ENCODE data around the gene LRRC25.

DNA sequence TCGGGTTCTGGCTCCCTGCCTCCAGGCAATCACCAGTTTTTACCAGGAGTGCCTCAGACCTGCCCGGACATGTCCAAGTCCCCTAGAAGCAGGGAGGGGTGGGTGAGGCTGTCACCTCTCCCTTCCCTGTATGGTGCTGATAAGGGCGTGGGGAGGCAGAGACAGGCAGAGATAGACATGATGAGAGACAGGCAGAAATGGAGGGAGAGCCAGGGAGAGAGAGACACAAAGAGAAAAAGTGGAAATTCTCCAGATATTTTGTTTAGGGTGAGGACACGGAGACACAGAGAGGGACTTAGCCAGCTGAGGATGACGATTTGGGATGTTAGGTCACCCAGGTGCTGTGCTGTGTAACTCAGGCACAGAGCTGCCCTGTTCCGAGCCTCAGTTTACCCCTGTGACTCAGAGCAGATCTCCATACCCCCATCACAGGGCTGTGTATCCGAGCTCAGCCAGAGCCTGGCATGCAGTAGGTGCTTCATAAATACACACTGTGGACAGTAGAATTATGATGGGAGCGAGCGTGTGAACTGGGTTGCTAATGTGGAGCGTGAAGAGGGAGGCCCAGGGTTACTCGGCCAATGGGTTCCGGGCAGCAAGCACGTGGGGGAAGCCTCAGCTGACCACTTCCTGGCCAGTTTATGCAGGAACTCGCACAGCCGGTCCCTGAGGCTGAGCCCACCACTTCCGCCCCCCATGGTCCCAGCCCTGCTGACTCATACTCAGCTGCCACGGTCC, 23.4 kb downstream of the LRRC25 start:
- TF ChIP-seq POLR2A (IDR thresholded peaks at IDR 0.05; ENCODE audit: extremely low read depth, insufficient read length): no peak
- TF ChIP-seq, protein P1, sequence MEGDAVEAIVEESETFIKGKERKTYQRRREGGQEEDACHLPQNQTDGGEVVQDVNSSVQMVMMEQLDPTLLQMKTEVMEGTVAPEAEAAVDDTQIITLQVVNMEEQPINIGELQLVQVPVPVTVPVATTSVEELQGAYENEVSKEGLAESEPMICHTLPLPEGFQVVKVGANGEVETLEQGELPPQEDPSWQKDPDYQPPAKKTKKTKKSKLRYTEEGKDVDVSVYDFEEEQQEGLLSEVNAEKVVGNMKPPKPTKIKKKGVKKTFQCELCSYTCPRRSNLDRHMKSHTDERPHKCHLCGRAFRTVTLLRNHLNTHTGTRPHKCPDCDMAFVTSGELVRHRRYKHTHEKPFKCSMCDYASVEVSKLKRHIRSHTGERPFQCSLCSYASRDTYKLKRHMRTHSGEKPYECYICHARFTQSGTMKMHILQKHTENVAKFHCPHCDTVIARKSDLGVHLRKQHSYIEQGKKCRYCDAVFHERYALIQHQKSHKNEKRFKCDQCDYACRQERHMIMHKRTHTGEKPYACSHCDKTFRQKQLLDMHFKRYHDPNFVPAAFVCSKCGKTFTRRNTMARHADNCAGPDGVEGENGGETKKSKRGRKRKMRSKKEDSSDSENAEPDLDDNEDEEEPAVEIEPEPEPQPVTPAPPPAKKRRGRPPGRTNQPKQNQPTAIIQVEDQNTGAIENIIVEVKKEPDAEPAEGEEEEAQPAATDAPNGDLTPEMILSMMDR (IDR thresholded peaks at IDR 0.05; ENCODE audit: low read depth, low read length): no peak
- TF ChIP-seq, protein P2, sequence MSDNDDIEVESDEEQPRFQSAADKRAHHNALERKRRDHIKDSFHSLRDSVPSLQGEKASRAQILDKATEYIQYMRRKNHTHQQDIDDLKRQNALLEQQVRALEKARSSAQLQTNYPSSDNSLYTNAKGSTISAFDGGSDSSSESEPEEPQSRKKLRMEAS (IDR thresholded peaks at IDR 0.05; ENCODE audit: low read depth, low read length): peak; percentile 97
